ENCODE results near the gene CACNA1D. TPM values are rescaled to one million over a fixed set of nuclear protein-coding genes. Genes with fewer than 3 reads are reported as not detected.

CACNA1D gene
- total RNA-seq, 2 experiments from 2014 or later = not detected

- POLR2A ChIA-PET = no interaction called here
- TF ChIP-seq, protein P1, sequence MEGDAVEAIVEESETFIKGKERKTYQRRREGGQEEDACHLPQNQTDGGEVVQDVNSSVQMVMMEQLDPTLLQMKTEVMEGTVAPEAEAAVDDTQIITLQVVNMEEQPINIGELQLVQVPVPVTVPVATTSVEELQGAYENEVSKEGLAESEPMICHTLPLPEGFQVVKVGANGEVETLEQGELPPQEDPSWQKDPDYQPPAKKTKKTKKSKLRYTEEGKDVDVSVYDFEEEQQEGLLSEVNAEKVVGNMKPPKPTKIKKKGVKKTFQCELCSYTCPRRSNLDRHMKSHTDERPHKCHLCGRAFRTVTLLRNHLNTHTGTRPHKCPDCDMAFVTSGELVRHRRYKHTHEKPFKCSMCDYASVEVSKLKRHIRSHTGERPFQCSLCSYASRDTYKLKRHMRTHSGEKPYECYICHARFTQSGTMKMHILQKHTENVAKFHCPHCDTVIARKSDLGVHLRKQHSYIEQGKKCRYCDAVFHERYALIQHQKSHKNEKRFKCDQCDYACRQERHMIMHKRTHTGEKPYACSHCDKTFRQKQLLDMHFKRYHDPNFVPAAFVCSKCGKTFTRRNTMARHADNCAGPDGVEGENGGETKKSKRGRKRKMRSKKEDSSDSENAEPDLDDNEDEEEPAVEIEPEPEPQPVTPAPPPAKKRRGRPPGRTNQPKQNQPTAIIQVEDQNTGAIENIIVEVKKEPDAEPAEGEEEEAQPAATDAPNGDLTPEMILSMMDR (IDR thresholded peaks at IDR 0.05) = no peak
- Mint-ChIP-seq H3K36me3 (ENCODE audit: low read depth) (no peaks in the 10 kb centered on the region), H3K27ac (no peak overlapping the region), H3K9me3 (no peaks in the 10 kb centered on the region), H3K27me3 (no peaks in the 10 kb centered on the region), H3K4me3 (no peak overlapping the region), H3K4me1 (ENCODE audit: low read depth) (no peaks in the 10 kb centered on the region)
- ATAC-seq = no peak
- intact Hi-C loops (cut with micrococcal nuclease) = no loop called here
- DNase-seq = no peak
- CTCF ChIA-PET = interaction anchor here (0.6 kb wide), 1 partner anchor 9 kb away, joined by 3 read pairs; no protein-coding TSS in a partner anchor
Measured at GRCh38 chr3:53836084-53836872, 341.9 kb downstream of the CACNA1D start.

DNA sequence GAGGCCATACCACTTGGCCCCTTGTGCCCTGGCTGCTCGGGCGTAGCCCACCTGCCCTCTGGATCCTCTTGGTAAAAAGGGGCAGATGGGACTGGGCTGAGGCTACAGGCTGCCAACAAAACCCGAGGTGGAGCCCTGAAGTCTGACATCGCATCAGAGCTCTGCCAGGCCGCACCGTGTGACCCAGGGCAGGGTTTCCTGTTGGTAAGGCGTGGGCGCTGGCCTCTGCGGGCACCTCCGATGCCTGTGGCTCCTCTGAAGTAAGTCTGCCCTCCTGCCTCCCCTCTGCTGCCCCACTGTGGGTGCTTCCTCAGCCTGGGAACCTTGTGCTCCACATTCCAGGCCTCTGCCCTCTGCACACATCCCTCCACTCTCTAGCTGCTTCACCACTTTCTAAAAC lies 342.9 kb downstream of the CACNA1D start:
- Mint-ChIP-seq H3K4me3 (no peak overlapping the region), H3K27me3 (no peaks in the 10 kb centered on the region), H3K9me3 (no peaks in the 10 kb centered on the region), H3K36me3 (ENCODE audit: low read depth) (no peaks in the 10 kb centered on the region), H3K4me1 (ENCODE audit: low read depth) (no peaks in the 10 kb centered on the region), H3K27ac (no peak overlapping the region)
- POLR2A ChIA-PET = no interaction called here
- peak; percentile 15 for DNase-seq
- peak; percentile 39 for ATAC-seq
- TF ChIP-seq, protein P1 (IDR thresholded peaks at IDR 0.05) = no peak
- CTCF ChIA-PET = interaction anchor here (0.6 to 0.7 kb wide), 2 partner anchors 8 to 1795 kb away, joined by 3 read pairs; no protein-coding TSS in a partner anchor
- intact Hi-C loops (cut with micrococcal nuclease) = no loop called here

DNA sequence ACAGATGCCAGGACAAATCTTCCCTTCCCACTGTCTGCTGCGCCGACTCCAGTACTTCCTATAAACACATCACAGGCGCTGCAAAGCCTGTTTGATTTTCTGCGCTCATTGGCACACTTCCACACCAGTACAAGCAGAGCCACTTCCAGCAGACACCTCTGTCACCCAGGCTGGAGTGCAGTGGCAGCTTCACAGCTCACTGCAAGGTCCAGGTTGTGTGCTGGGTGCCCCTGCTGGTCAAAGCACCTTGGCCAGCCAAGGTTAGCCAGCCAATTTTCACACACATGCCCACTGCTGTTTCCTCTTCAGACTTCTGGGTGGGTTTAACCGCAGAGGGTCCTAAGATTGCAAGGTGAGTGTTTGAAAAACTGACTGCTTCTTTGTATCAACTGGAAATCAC lies 346.9 kb downstream of the CACNA1D start:
- TF ChIP-seq, protein P1 (IDR thresholded peaks at IDR 0.05) = no peak
- Mint-ChIP-seq H3K27me3 (peaks cover 23% of the 10 kb centered on the region), H3K4me3 (no peak overlapping the region), H3K27ac (no peak overlapping the region), H3K9me3 (no peaks in the 10 kb centered on the region), H3K4me1 (ENCODE audit: low read depth) (no peaks in the 10 kb centered on the region), H3K36me3 (ENCODE audit: low read depth) (no peaks in the 10 kb centered on the region)
- DNase-seq = no peak
- intact Hi-C loops (cut with micrococcal nuclease) = no loop called here
- ChIA-PET POLR2A (no interaction called here), CTCF (no interaction called here)
- no peak for ATAC-seq

- DNase-seq (no peak), ATAC-seq (no peak)
- Mint-ChIP-seq H3K27ac (no peak overlapping the region), H3K27me3 (peaks cover 30% of the 10 kb centered on the region), H3K4me3 (no peak overlapping the region), H3K4me1 (ENCODE audit: low read depth) (no peaks in the 10 kb centered on the region), H3K9me3 (no peaks in the 10 kb centered on the region), H3K36me3 (ENCODE audit: low read depth) (no peaks in the 10 kb centered on the region)
- intact Hi-C loops (cut with micrococcal nuclease) = no loop called here
- ChIA-PET POLR2A (no interaction called here), CTCF (no interaction called here)
- TF ChIP-seq, protein P1 (IDR thresholded peaks at IDR 0.05) = no peak
Measured at GRCh38 chr3:53842436-53843194, 348.2 kb downstream of the CACNA1D start.

All from activated CD8-positive, alpha-beta T cell treated with anti-CD3 and anti-CD28 coated beads for 36 hours (primary cell).